GM21526 (cell line): ENCODE data around the gene CAMKK1.
"Not testable (repeated sequence)": the region's sequence is repeated elsewhere in the genome, so short reads cannot be mapped to it uniquely, and the experiment has no call there.

Experiments
- ATAC-seq: cut with Tn5 transposase; IDR thresholded peaks from one replicate; pipeline ENCODE4 v1.9.1; 2021; ENCODE audit warnings: moderate library complexity; ENCODE audit not compliant: unreplicated experiment, low FRiP score

Gene CAMKK1

GRCh38 chr17:3880983-3881382 lies 11.9 kb downstream of the CAMKK1 start:
- no peak for ATAC-seq

- ATAC-seq, result no peak
Measured at GRCh38 chr17:3879591-3880417, 13.0 kb downstream of the CAMKK1 start.

GRCh38 chr17:3879186-3879585 lies 13.7 kb downstream of the CAMKK1 start:
- no peak for ATAC-seq

- no peak for ATAC-seq
Measured at GRCh38 chr17:3877220-3877619, 15.6 kb downstream of the CAMKK1 start.

- no peak for ATAC-seq
Measured at GRCh38 chr17:3875317-3875716, 17.5 kb downstream of the CAMKK1 start.

GRCh38 chr17:3873862-3874261 lies 19.0 kb downstream of the CAMKK1 start:
- ATAC-seq, result no peak

GRCh38 chr17:3870871-3871306 lies 22.0 kb downstream of the CAMKK1 start:
- ATAC-seq, result no peak

GRCh38 chr17:3867606-3868005 lies 25.2 kb downstream of the CAMKK1 start:
- no peak for ATAC-seq

- no peak for ATAC-seq
Measured at GRCh38 chr17:3867106-3867505, 25.7 kb downstream of the CAMKK1 start.

- ATAC-seq, result no peak
Measured at GRCh38 chr17:3866276-3866675, 26.6 kb downstream of the CAMKK1 start.

- no peak for ATAC-seq
Measured at GRCh38 chr17:3865176-3865575, 27.7 kb downstream of the CAMKK1 start.

GRCh38 chr17:3864534-3864933 lies 28.3 kb downstream of the CAMKK1 start:
- ATAC-seq, result no peak

- ATAC-seq, result no peak
Measured at GRCh38 chr17:3861761-3862681, 30.8 kb downstream of the CAMKK1 start.

GRCh38 chr17:3860939-3861700 lies 31.7 kb downstream of the CAMKK1 start:
- ATAC-seq, result no peak

GRCh38 chr17:3859940-3860339 lies 32.9 kb downstream of the CAMKK1 start:
- ATAC-seq, result no peak

GRCh38 chr17:3857261-3858105 lies 35.4 kb downstream of the CAMKK1 start:
- ATAC-seq, result no peak

GRCh38 chr17:3854204-3854603 lies 38.6 kb downstream of the CAMKK1 start:
- not testable (repeated sequence) for ATAC-seq

GRCh38 chr17:3852561-3852960 lies 40.3 kb downstream of the CAMKK1 start:
- ATAC-seq, result no peak

- no peak for ATAC-seq
Measured at GRCh38 chr17:3851461-3852100, 41.3 kb downstream of the CAMKK1 start.
